ENCODE measurements around the gene AGAP2.

DNA sequence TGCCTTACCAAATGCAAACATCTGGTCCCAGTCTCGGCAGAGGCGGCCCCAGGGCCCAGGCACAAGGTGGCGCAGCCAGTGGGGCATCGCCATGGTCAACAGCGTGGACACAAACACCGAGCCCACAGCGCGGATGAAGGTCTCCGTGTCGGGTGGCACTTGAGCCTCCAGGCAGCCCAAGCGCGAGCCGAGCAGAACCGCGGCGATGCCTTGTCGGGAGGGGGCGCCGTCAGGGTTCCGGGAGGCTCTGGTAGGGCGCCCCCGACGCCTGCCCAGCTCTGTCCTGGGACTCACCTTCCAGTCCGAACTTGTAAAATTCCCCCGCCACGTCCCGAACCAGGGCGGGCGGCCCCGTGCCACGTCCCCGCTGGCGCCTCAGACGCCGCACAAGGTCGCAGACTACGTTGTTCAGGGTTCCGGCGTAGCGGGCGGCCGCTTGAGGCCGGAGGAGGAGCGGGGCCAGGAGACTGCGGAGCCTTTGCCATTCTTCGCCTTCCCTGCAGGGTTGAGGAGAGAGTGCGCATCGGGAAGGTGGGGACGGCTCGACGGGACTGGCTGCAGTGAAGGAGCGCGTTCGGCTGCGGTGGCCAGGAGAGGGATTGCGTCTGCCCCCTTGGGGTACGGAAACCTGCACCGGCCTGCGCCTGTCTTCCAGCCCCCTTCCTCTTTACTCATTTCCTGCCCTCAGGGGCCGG, 26.6 kb upstream of the AGAP2 start:
- TF ChIP-seq, protein P1, sequence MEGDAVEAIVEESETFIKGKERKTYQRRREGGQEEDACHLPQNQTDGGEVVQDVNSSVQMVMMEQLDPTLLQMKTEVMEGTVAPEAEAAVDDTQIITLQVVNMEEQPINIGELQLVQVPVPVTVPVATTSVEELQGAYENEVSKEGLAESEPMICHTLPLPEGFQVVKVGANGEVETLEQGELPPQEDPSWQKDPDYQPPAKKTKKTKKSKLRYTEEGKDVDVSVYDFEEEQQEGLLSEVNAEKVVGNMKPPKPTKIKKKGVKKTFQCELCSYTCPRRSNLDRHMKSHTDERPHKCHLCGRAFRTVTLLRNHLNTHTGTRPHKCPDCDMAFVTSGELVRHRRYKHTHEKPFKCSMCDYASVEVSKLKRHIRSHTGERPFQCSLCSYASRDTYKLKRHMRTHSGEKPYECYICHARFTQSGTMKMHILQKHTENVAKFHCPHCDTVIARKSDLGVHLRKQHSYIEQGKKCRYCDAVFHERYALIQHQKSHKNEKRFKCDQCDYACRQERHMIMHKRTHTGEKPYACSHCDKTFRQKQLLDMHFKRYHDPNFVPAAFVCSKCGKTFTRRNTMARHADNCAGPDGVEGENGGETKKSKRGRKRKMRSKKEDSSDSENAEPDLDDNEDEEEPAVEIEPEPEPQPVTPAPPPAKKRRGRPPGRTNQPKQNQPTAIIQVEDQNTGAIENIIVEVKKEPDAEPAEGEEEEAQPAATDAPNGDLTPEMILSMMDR (conservative IDR thresholded peaks at IDR 0.05): no peak; the same call in 1 of the 2 replicates
- TF ChIP-seq ZFX (IDR thresholded peaks at IDR 0.05): no peak
